ENCODE data around the gene POLD3. TPM values are rescaled to one million over a fixed set of nuclear protein-coding genes. Genes with fewer than 3 reads are reported as not detected.

POLD3 gene
- total RNA-seq, 3 donors from 2014 or later: 37.5 to 45.7 (median 37.5) TPM

DNA sequence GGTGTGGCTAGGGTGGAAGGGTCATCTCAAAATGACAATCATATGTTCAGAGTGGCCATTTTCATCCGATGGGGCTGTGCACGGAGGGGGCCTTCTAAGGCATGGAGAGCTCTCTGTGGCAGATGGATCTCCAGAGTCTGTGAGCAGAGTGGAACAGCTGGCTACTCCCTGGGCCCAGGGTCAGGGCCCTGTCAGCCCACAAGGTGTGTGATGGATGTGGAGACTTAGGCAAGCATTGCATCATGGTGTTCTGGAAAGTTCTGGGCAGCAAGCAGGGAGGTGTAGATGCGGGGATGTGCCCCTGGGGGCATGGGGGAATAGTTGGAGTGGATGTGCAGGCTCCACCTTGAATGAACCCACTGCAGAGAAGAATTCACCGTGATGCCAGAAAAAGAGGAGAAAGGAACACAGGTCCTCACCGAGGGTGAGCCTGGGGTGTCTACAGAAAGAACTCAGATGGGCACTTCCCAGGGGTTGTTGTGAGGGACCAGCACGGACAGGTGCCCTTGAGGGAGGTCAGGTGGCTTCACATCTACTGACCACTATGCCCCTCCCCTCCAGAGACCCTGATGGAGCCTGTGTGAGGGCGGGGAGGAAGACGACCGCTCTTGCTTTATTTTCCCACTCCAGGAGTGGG, 87.8 kb downstream of the POLD3 start:
- ATAC-seq (no peak), DNase-seq (no peak)
- H3K36me3 Mint-ChIP-seq (ENCODE audit: insufficient read depth): no peaks in the 10 kb centered on the region
- H3K4me1 Mint-ChIP-seq (ENCODE audit: low read depth): peaks cover 3% of the 10 kb centered on the region
- no peaks in the 10 kb centered on the region for H3K9me3 Mint-ChIP-seq
- H3K4me3 Mint-ChIP-seq: no peak overlapping the region
- H3K27me3 Mint-ChIP-seq (ENCODE audit: low read depth): peaks cover 33% of the 10 kb centered on the region

GRCh38 chr11:74680703-74681531, 88.5 kb downstream of the POLD3 start:
- H3K27me3 Mint-ChIP-seq (ENCODE audit: low read depth): peaks cover 33% of the 10 kb centered on the region
- no peaks in the 10 kb centered on the region for H3K9me3 Mint-ChIP-seq
- no peaks in the 10 kb centered on the region for H3K36me3 Mint-ChIP-seq (ENCODE audit: insufficient read depth)
- DNase-seq: no peak
- no peak overlapping the region for H3K4me3 Mint-ChIP-seq
- peaks cover 3% of the 10 kb centered on the region for H3K4me1 Mint-ChIP-seq (ENCODE audit: low read depth)
- ATAC-seq: no peak

DNA sequence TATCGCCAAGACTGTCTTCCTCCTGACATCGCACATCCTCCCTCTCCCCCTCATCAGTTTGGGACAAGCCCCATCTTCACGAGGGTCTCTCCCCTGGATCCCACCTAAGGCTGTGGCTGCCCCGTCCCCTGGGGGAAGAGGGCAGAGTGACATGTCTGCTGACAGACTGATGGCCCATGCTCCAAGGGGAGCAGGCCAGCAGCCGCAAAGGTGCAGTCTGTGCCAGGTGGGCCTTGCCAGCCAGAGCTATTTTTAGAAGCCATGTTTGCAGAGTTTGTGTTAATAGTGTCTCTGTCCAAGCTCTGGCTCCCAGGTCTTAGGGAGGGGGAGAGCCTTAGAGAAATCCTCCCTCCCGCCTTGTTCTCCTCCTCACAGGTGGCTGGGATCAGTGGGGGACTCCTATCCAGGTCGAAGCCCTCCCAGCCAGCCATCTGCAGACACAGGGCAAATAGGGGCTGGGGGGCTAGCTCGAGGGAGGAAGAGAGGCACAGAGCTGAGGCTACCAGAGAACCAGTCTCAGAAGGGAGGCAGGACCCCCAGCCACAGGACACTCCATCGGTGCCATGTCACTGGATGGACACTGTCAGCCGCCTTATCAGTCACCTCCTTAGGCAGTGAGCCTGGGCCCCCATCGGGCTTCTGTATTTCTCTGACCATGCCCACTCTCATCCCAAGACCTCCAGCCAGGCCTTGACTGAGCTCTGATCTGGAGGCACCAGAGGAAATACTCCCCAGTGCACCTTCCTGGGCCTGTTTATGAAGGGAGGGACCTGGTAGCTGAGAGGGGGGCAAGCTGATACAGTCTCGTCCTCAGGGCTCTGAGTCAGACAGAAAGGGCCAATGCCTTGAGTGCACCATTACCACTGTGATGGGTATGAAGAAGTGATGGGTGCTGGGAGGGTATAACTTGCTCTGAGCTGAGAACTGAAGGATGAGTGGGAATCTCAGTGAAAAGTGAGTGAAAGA, 89.6 kb downstream of the POLD3 start:
- no peaks in the 10 kb centered on the region for H3K9me3 Mint-ChIP-seq
- H3K27me3 Mint-ChIP-seq (ENCODE audit: low read depth): peaks cover 33% of the 10 kb centered on the region
- H3K4me1 Mint-ChIP-seq (ENCODE audit: low read depth): peaks cover 3% of the 10 kb centered on the region
- H3K4me3 Mint-ChIP-seq: no peak overlapping the region
- no peak for ATAC-seq
- no peaks in the 10 kb centered on the region for H3K36me3 Mint-ChIP-seq (ENCODE audit: insufficient read depth)
- DNase-seq: no peak

DNA sequence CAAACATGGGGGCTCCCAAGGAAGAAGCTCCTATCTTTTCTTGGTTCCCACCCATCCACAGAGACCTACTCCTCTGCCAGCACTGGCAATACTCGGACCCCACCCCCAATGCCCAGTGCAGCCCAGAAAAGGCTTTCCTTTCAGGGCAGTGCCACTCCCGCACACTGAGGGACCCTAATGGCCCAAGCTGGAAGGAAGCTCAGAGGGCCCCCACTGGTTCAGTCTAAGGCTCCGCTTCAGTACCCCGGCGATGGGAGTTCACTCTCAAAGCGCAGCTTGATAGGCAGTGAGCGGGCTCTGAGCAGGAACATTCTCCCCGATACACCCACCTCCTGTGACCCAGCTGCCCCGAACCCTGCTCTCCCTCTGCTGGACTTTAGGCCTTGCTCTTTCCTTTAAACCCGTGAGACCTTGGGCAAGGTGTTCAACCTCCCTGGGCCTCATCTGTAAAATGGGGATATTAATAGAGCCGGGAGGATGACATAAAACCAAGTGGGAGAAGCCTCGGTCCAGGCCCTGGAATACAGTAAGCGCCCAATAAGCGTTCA, 90.4 kb downstream of the POLD3 start:
- no peak overlapping the region for H3K4me3 Mint-ChIP-seq
- peaks cover 3% of the 10 kb centered on the region for H3K4me1 Mint-ChIP-seq (ENCODE audit: low read depth)
- no peaks in the 10 kb centered on the region for H3K9me3 Mint-ChIP-seq
- DNase-seq: no peak
- H3K27me3 Mint-ChIP-seq (ENCODE audit: low read depth): peaks cover 33% of the 10 kb centered on the region
- ATAC-seq: no peak
- no peaks in the 10 kb centered on the region for H3K36me3 Mint-ChIP-seq (ENCODE audit: insufficient read depth)

DNA sequence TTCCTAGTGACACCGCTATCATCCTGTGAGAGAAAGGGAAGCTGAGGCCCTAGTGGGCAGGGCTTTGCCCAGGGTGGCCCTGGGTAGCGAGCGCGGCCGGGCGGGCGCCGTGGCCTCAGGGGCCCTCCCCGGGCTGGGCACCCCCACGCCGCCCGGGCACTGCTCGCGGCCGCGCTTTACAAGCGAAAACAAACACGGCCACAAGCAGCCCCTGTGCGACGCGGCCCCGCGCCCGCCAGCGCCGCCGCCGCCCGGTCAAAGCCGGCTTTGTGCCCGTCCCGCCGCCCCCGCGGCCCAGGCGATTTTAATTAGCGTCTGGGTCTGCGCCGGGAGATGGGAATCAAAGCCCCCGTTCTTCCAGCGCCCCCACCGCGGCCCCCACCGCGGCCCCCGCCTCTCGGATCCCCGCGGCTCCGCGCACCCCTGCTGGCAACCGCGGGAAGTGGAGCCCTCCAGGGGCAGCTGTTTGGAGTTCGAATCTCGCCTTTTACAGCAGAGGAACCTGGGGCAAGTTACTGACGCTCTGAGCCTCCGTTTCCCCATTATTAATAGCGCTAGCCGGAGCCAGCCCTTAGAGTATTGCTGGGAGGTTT, 91.0 kb downstream of the POLD3 start:
- no peak for DNase-seq
- no peaks in the 10 kb centered on the region for H3K36me3 Mint-ChIP-seq (ENCODE audit: insufficient read depth)
- peaks cover 3% of the 10 kb centered on the region for H3K4me1 Mint-ChIP-seq (ENCODE audit: low read depth)
- ATAC-seq: peak in 1 of 2 donors; percentile 54
- H3K9me3 Mint-ChIP-seq: no peaks in the 10 kb centered on the region
- H3K27me3 Mint-ChIP-seq (ENCODE audit: low read depth): peaks cover 33% of the 10 kb centered on the region
- H3K4me3 Mint-ChIP-seq: no peak overlapping the region

GRCh38 chr11:74683941-74684481, 91.6 kb downstream of the POLD3 start:
- Mint-ChIP-seq H3K4me3 (no peak overlapping the region), H3K27me3 (ENCODE audit: low read depth) (peaks cover 33% of the 10 kb centered on the region), H3K36me3 (ENCODE audit: insufficient read depth) (no peaks in the 10 kb centered on the region), H3K9me3 (no peaks in the 10 kb centered on the region), H3K4me1 (ENCODE audit: low read depth) (peaks cover 3% of the 10 kb centered on the region)
- ATAC-seq: no peak
- no peak for DNase-seq

DNA sequence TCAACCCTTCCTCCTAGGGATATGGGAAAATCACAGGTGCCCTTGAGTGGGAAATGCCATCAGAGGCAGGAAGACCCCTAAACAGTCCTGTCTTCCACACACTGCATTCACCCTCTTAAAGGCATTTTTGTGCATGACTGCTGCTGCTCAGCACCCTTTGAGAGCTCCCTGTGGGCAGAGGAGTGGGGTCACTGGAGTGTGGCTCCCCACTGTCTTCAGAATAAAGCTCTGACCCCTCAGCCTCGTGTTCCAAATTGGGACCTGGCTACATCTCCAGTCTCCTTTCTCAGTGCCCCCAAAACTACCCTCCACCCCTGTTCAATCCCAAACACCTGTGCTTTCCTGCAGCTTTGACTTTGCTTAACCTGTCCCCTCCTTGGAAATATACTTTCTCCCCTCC, 92.3 kb downstream of the POLD3 start:
- no peaks in the 10 kb centered on the region for H3K36me3 Mint-ChIP-seq (ENCODE audit: insufficient read depth)
- H3K4me1 Mint-ChIP-seq (ENCODE audit: low read depth): peaks cover 3% of the 10 kb centered on the region
- no peak overlapping the region for H3K4me3 Mint-ChIP-seq
- peaks cover 33% of the 10 kb centered on the region for H3K27me3 Mint-ChIP-seq (ENCODE audit: low read depth)
- ATAC-seq (no peak), DNase-seq (no peak)
- H3K9me3 Mint-ChIP-seq: no peaks in the 10 kb centered on the region

- Mint-ChIP-seq H3K27me3 (ENCODE audit: low read depth) (peaks cover 29% of the 10 kb centered on the region), H3K4me1 (ENCODE audit: low read depth) (peaks cover 3% of the 10 kb centered on the region), H3K36me3 (ENCODE audit: insufficient read depth) (no peaks in the 10 kb centered on the region), H3K9me3 (no peaks in the 10 kb centered on the region), H3K4me3 (no peak overlapping the region)
- DNase-seq (no peak), ATAC-seq (no peak)
These were observed 93.0 kb downstream of the POLD3 start for GRCh38 chr11:74685338-74685737.

- DNase-seq: no peak
- Mint-ChIP-seq H3K9me3 (no peaks in the 10 kb centered on the region), H3K36me3 (ENCODE audit: insufficient read depth) (no peaks in the 10 kb centered on the region), H3K4me1 (ENCODE audit: low read depth) (peaks cover 3% of the 10 kb centered on the region), H3K4me3 (no peak overlapping the region), H3K27me3 (ENCODE audit: low read depth) (peaks cover 28% of the 10 kb centered on the region)
- ATAC-seq: no peak
These were observed 93.5 kb downstream of the POLD3 start for GRCh38 chr11:74685905-74686304.

DNA sequence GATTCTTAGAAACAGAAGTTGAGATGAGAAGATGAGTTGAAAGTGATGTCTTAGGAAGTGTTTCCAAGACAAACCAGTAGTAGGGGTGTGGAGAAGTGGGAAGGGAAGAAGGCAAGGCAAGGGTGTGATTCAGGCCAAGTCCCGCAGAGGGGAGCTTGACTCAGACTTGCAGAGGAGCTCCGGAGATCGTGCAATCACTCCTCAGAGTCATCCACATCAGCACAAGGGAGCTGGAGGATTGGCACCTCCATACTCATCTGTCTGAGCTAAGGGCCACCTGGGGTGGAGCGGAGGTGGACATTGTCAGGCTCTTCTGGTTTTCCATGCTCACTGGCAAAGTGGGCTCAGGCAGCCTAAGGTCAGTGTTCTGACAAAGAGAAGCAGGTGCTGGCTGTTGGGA, 94.4 kb downstream of the POLD3 start:
- Mint-ChIP-seq H3K4me1 (ENCODE audit: low read depth) (peaks cover 3% of the 10 kb centered on the region), H3K9me3 (no peaks in the 10 kb centered on the region), H3K27me3 (ENCODE audit: low read depth) (peaks cover 21% of the 10 kb centered on the region), H3K36me3 (ENCODE audit: insufficient read depth) (no peaks in the 10 kb centered on the region), H3K4me3 (no peak overlapping the region)
- ATAC-seq: no peak
- DNase-seq: no peak

DNA sequence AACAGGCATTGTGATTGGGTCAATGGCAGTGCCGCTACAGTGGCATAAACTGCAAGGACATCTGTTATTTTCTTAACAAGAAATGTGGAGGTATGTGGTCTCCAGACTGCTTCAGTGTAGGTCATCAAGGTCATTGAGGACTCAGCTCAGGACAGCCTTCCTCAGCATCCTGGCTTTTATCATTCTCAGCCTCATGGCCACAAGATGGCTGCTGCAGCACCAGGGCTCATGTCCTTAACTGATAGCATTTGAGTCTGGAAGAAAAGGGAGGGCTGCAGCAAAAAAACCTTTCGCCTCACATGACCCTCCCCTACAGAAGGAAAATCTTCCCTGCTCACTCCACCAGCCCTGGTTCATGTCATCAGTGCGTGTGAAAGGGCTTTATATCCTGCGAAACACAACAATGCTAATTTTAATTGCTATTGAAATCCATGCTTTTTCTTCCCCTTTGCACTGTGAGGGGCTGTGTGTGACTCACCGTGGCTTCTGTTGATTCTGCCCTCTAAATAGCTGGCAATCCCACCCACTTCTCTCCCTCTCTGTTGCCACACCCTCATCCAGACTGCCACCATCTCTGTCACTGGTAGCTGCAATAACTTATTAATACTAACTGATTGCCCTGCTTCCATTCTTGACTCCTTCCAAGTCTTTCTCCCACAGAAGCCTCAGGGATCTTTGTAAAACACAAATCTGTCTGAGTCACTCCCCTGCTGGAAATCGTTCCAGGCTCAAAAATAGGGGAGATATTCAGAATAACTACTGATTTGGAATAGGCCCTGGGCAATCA, 95.0 kb downstream of the POLD3 start:
- Mint-ChIP-seq H3K4me1 (ENCODE audit: low read depth) (peaks cover 3% of the 10 kb centered on the region), H3K4me3 (no peak overlapping the region), H3K27me3 (ENCODE audit: low read depth) (peaks cover 15% of the 10 kb centered on the region), H3K9me3 (no peaks in the 10 kb centered on the region), H3K36me3 (ENCODE audit: insufficient read depth) (no peaks in the 10 kb centered on the region)
- DNase-seq: no peak
- no peak for ATAC-seq

DNA sequence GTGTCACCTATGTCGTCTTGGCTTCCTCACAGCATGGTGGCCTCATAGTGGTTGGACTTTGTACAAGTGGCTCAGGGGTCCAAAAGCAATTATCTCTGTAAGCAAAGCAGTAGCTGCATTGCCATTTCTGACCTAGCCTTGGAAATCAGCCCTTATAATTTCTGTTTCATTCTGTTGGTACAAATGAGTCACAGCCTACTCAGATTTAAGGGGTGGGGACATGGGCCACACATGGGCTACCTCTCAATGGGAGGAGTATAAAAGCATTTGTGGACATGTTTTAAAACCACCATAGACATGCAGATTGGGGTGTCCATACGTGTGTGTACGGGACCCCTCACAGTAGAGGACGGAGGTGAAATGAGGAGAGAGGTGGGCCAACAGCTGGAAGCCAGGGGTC, 97.3 kb downstream of the POLD3 start:
- no peaks in the 10 kb centered on the region for H3K27me3 Mint-ChIP-seq (ENCODE audit: low read depth)
- H3K36me3 Mint-ChIP-seq (ENCODE audit: insufficient read depth): no peaks in the 10 kb centered on the region
- H3K9me3 Mint-ChIP-seq: no peaks in the 10 kb centered on the region
- DNase-seq (no peak), ATAC-seq (no peak)
- H3K4me3 Mint-ChIP-seq: no peak overlapping the region
- H3K4me1 Mint-ChIP-seq (ENCODE audit: low read depth): no peaks in the 10 kb centered on the region

DNA sequence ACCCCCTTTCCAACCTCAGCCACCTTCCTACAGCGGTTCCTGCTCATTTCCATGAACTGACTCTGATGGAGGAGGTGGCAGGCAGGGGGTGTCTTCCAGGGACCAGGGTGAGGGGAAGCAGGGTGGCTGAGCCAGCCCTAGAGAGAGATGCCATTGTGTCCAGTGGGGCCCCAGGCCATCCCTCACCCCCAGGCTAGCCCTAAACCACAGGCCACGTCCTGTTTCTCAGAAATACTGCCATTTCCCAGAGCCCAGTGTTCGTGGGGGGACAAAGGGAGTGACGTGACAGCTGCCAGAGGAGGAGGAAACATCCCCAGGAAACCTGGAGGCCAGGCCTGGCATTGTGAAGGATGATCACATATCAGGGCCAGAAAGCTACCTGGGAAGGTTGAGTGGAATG, 99.4 kb downstream of the POLD3 start:
- H3K9me3 Mint-ChIP-seq: no peaks in the 10 kb centered on the region
- no peaks in the 10 kb centered on the region for H3K36me3 Mint-ChIP-seq (ENCODE audit: insufficient read depth)
- ATAC-seq (no peak), DNase-seq (no peak)
- H3K27me3 Mint-ChIP-seq (ENCODE audit: low read depth): no peaks in the 10 kb centered on the region
- H3K4me3 Mint-ChIP-seq: no peak overlapping the region
- H3K4me1 Mint-ChIP-seq (ENCODE audit: low read depth): no peaks in the 10 kb centered on the region

Data from activated T-cell treated with anti-CD3 and anti-CD28 coated beads, Interleukin-2, amount 50 U/mL, for 4 hours (primary cell).